Stimulated activated CD4-positive, alpha-beta T cell treated with anti-CD3 and anti-CD28 coated beads, TNF-alpha, amount 100 ng/mL, for 24 hours (primary cell): ENCODE measurements around the gene OR2A14.
A peak's percentile ranks its signal among the peaks of the same experiment; 100 is the strongest.
"Not testable (repeated sequence)": the region's sequence is repeated elsewhere in the genome, so short reads cannot be mapped to it uniquely, and the experiment has no call there.

Experiments used
- DNase-seq, 3 experiments: peaks; one replicate each; pipeline ENCODE4 v3.0.0-alpha.2; 2020; ENCODE audit warnings: low read depth in 3 of 3

Gene OR2A14

GRCh38 chr7:144122876-144123275, at the start of gene OR2A14:
Gene OR2A14, plus strand, starts transcription at chr7:144123176. Its CDS starts 5,937 bp downstream, at chr7:144129113.
- DNase-seq, result no peak

GRCh38 chr7:144074374-144074773, 48.6 kb upstream of the OR2A14 start:
- DNase-seq, result no peak

- no peak for DNase-seq
Measured at GRCh38 chr7:144085978-144086377, 37.0 kb upstream of the OR2A14 start, which contains the start of gene OR2A12. Gene OR2A12, plus strand, starts transcription at chr7:144086278. Its CDS starts 8,830 bp downstream, at chr7:144095108.

- DNase-seq, result no peak
Measured at GRCh38 chr7:144086730-144087129, 36.2 kb upstream of the OR2A14 start.

- no peak for DNase-seq
Measured at GRCh38 chr7:144087230-144087629, 35.7 kb upstream of the OR2A14 start.

GRCh38 chr7:144090667-144091066, 32.3 kb upstream of the OR2A14 start:
- DNase-seq, result no peak

- DNase-seq, result no peak
Measured at GRCh38 chr7:144098776-144099175, 24.2 kb upstream of the OR2A14 start.

- DNase-seq, result no peak
Measured at GRCh38 chr7:144100607-144101006, 22.4 kb upstream of the OR2A14 start.

GRCh38 chr7:144102041-144102440, 20.9 kb upstream of the OR2A14 start:
- no peak for DNase-seq

- no peak for DNase-seq
Measured at GRCh38 chr7:144105211-144105610, 17.8 kb upstream of the OR2A14 start.

GRCh38 chr7:144109283-144109682, 13.7 kb upstream of the OR2A14 start, which contains the start of gene OR2A2:
Gene OR2A2, plus strand, starts transcription at chr7:144109583. Its CDS starts 0 bp downstream, at chr7:144109583.
- no peak for DNase-seq

- no peak for DNase-seq
Measured at GRCh38 chr7:144110272-144110671, 12.7 kb upstream of the OR2A14 start.

- DNase-seq, result no peak
Measured at GRCh38 chr7:144113651-144114050, 9.3 kb upstream of the OR2A14 start.

- no peak for DNase-seq
Measured at GRCh38 chr7:144118341-144118740, 4.6 kb upstream of the OR2A14 start.

GRCh38 chr7:144127714-144128334, 4.8 kb downstream of the OR2A14 start:
- peak; percentile 82 to 92 (median 86) for DNase-seq

- not testable (repeated sequence) for DNase-seq
Measured at GRCh38 chr7:144129601-144130000, 6.6 kb downstream of the OR2A14 start.

- no peak for DNase-seq
Measured at GRCh38 chr7:144130730-144131129, 7.8 kb downstream of the OR2A14 start.

- DNase-seq, result no peak
Measured at GRCh38 chr7:144132262-144132661, 9.3 kb downstream of the OR2A14 start.

- no peak for DNase-seq
Measured at GRCh38 chr7:144133307-144133706, 10.3 kb downstream of the OR2A14 start.

GRCh38 chr7:144134116-144134515, 11.1 kb downstream of the OR2A14 start:
- DNase-seq, result no peak

- DNase-seq, result no peak
Measured at GRCh38 chr7:144137501-144137900, 14.5 kb downstream of the OR2A14 start.

- no peak for DNase-seq
Measured at GRCh38 chr7:144142187-144142586, 19.2 kb downstream of the OR2A14 start.

GRCh38 chr7:144144426-144144825, 21.4 kb downstream of the OR2A14 start:
- no peak for DNase-seq
